ENCODE data around the gene SLC30A3. TPM values are rescaled to one million over a fixed set of nuclear protein-coding genes. Genes with fewer than 3 reads are reported as not detected.

The SLC30A3 gene
- total RNA-seq, 2 experiments from 2014 or later, result 0.23 to 0.59 TPM

GRCh38 chr2:27264753-27265535 is 2.1 kb upstream of the SLC30A3 start:
- CTCF ChIA-PET, result interaction anchor here (0.8 to 5.6 kb wide), 10 partner anchors 9 to 167 kb away, joined by 3 to 38 read pairs (median 4); partner anchors contain the start of gene TRIM54

DNA sequence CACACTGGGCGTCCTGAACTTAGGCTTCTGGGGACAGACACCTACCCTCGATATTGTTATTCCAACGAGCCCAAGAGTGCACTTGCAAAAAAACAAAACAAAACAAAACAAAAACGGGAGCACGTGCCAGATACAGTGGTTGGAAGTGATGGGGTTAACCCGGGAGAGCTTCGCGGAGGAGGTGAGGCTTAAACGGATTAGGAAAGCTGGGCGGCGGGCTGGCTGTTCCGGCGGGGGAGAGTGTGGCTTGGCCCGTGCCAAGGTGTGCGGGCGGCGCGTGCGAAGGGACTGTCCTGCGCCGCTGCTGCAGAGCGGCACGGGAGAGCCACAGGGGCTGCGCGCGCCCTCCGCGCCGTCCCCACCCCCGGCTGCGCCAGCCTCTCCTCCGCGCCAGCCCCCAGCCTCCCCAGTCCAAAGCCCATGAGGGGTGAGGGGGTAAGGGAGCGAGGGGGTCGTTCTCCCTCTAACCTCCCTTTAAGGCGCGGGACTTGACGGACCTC is 1.5 kb upstream of the SLC30A3 start:
- ChIA-PET CTCF (interaction anchor here (0.9 to 5.6 kb wide), 7 partner anchors 9 to 303 kb away, joined by 3 to 38 read pairs (median 6); partner anchors contain the start of gene TRIM54), POLR2A (interaction anchor here (0.6 to 1.5 kb wide), 4 partner anchors 13 to 240 kb away, joined by 3 to 5 read pairs (median 3); partner anchors contain the start of genes ATRAID and SLC5A6)

More at GRCh38 chr2:27264753-27265535, 2.1 kb upstream of the SLC30A3 start:
- POLR2A ChIA-PET, result interaction anchor here (1.1 kb wide), 1 partner anchor 13 kb away, joined by 3 read pairs; no protein-coding TSS in a partner anchor

DNA sequence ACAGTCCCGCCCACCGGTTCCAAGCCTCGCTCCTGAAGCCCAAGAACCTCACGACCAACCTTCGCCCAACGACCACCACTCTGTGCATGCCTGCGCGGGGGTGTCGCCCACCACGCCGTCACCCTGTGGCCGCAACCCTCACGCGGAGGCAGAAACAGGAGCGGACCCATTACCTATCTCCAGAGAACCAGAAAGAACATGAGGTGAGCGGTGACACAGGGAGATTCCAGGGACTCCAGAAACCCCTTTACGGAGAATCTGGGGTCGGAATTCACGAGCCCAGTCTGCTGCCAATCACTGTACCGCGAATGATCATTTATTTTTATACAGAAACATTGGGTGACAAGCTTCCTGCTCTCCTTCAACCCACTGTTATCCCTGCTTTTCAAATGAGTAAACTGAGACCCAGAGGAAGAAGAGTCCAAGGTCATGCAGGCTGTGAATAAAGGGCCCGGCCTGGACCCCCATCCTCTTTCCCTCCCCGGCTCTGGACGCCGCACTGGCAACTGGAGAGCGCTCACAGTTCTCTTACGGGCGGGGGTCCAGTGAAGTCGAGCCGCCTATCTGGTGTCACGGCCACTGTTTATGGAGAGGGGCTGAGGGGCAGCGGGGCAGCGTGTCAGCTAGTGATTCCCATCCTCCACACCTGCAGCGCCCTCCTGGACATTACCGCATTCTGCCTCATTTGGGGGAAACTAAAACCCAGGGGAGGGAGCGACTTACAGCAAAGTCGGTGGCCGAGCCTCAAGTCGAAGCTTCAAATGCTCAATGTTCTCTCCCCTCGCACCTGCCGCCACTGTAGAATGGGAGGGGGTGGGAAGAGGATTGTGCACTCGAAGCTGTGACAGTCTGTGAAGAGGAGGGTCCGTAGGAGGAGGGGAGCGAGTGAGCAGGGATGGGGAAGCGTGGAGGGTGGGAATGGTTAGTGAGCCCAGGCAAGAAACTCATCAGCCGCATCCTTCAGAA is 723 bp upstream of the SLC30A3 start:
- POLR2A ChIA-PET, result interaction anchor here (0.6 to 1.5 kb wide), 4 partner anchors 12 to 241 kb away, joined by 3 to 5 read pairs (median 3); partner anchors contain the start of genes ATRAID and SLC5A6
- CTCF ChIA-PET, result interaction anchor here (1.0 to 5.6 kb wide), 3 partner anchors 14 to 302 kb away, joined by 3 to 38 read pairs (median 12); partner anchors contain the start of gene TRIM54

- CTCF ChIA-PET, result interaction anchor here (1.2 to 3.0 kb wide), 2 partner anchors 13 to 22 kb away, joined by 3 to 12 read pairs; no protein-coding TSS in a partner anchor
- POLR2A ChIA-PET, result no interaction called here
Measured at GRCh38 chr2:27261926-27262298, 935 bp downstream of the SLC30A3 start.

GRCh38 chr2:27261241-27261925 is 1.5 kb downstream of the SLC30A3 start:
- CTCF ChIA-PET, result interaction anchor here (1.2 to 3.0 kb wide), 2 partner anchors 12 to 22 kb away, joined by 3 to 12 read pairs; no protein-coding TSS in a partner anchor
- POLR2A ChIA-PET, result no interaction called here

- POLR2A ChIA-PET, result no interaction called here
Measured at GRCh38 chr2:27258051-27258450, 4.8 kb downstream of the SLC30A3 start.

DNA sequence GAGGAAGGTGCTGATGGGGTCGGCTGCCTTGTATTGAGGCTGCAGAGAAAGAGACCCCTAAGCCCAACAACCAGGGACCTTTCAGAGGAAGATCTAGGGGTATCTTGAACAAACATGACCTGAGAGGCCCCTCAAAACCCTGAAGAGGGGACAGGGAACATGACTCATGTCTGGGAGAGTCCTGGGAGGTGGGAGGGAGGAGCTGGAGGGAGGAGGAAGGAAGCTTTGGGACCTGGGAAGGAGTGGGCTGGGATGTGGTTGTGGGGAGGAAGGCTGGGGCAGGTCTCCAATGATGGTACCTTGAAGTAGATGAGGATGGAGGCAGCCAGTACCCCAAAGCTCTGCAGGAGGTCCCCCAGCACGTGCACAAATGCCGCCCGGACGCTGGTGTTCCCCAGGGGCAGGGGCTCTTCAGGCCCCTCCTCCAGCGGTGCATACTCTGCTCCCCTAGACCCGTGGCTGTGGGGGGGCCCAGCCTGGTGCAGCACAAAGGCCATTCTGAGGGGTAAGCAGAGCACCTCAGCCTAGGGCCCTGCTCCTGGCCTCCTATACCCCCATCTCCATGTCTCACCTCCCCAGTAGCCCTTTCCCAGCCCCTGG is 5.9 kb downstream of the SLC30A3 start:
- POLR2A ChIA-PET, result no interaction called here
- CTCF ChIA-PET, result interaction anchor here (1.0 kb wide), 1 partner anchor 34 kb away, joined by 3 read pairs; no protein-coding TSS in a partner anchor

More at GRCh38 chr2:27258051-27258450, 4.8 kb downstream of the SLC30A3 start:
- CTCF ChIA-PET, result interaction anchor here (1.0 kb wide), 1 partner anchor 36 kb away, joined by 3 read pairs; no protein-coding TSS in a partner anchor

DNA sequence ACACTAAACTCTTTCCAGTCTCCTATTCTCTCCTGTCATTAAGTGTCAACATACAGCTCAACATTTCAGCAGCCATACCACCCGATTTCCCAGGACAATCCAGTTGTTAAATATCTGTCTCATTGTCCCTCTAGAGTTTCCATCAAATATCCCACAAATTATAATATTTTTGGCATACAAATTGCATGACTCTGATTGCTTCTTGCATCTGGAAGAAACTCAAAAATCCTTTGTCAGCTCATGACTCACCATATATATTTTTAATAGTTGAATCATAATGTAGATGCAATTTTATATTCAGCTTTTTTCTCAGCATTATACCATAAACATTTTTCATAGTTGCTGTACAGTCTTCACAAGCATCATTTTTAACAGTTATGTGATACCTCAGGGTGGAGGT is 7.2 kb downstream of the SLC30A3 start:
- ChIA-PET POLR2A (no interaction called here), CTCF (interaction anchor here (1.0 kb wide), 1 partner anchor 150 kb away, joined by 3 read pairs; no protein-coding TSS in a partner anchor)

DNA sequence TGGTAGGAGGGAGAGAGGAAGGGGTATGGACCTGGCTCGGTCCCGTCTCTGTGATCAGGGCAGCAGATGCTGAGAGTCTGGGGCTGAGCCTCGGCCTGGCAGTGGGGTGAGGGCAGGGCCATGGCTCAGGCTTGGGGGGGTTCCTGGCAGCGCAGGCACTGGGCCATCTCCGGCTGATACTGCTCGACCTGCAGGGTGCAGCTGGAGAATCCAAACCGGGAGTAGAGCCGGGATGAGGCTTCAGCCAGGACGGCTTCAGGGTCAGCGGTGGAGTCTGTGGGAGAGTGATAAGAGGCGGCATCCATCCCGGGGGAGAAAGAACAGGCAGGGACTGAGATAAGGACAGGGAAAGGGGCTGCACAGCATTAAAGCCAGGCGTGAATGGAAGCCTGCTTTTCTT is 7.7 kb downstream of the SLC30A3 start:
- ChIA-PET CTCF (no interaction called here), POLR2A (no interaction called here)

DNA sequence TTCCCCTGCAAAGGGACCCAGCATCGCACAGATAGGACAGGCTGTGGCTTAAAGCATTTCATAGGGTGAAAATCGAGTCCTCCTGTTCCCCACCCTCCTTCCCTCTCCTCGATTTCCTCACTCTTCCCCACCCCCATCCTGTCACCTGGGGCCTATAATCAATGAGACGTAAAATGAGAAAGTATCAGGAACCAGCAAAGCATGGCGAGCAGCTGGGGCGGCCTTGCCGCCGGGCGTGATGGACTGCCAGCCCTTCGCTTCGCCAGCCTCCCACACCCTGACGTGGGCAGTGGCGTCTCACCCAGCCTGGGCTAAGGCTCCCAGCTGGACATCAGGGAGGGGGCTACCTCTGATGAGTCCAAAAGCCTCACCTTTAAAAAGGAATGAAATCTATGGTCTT is 11.1 kb downstream of the SLC30A3 start:
- POLR2A ChIA-PET, result interaction anchor here (0.5 to 0.9 kb wide), 2 partner anchors 13 to 17 kb away, joined by 3 to 4 read pairs; no protein-coding TSS in a partner anchor
- CTCF ChIA-PET, result interaction anchor here (0.6 to 4.5 kb wide), 5 partner anchors 10 to 89 kb away, joined by 3 to 28 read pairs (median 4); no protein-coding TSS in a partner anchor

DNA sequence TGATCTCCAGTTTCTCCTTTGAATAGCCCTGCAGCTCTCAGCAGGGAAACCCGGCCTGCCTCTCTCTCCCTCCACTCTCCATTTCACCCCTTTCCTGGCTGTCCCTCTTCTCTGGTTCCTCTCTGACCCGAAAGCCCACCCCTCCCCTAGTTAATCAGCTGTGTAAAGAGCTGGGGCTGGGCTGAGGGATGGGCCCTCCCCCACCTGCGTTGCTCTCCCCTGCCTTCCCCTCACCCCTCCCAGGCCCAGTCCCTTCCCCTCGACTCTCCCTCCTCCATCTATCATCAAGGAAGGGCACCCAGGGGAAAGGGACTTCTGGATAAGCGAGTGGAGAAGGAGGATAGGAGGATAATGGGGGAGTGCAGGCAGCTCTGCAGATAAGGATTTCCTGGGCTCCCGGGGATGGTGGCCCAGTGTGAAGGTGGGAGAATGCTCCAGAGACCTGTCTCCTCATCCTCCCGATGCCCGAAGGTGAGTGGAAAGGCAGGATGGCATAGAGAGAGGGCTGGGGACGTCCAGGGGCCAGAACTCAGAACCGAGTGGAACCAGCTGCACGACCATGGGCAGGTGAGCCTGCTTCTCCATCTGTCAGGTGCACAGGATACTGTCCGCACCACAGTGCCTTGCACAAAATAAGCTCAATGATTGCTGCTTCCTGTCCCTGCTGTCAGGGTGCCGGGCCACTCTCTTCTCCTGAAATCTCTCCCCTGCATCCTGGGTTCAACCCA is 12.0 kb downstream of the SLC30A3 start:
- CTCF ChIA-PET, result interaction anchor here (1.0 to 4.5 kb wide), 6 partner anchors 9 to 153 kb away, joined by 3 to 28 read pairs (median 8); partner anchors contain the start of gene SLC30A3
- POLR2A ChIA-PET, result interaction anchor here (0.5 to 0.9 kb wide), 2 partner anchors 13 to 18 kb away, joined by 3 to 4 read pairs; no protein-coding TSS in a partner anchor

GRCh38 chr2:27249891-27250651 is 12.8 kb downstream of the SLC30A3 start:
- CTCF ChIA-PET, result interaction anchor here (1.0 to 4.5 kb wide), 6 partner anchors 9 to 152 kb away, joined by 3 to 28 read pairs (median 12); partner anchors contain the start of gene SLC30A3

GRCh38 chr2:27249159-27249890 is 13.5 kb downstream of the SLC30A3 start:
- POLR2A ChIA-PET, result no interaction called here

More at GRCh38 chr2:27249891-27250651, 12.8 kb downstream of the SLC30A3 start:
- POLR2A ChIA-PET, result no interaction called here

GRCh38 chr2:27247893-27248292 is 15.0 kb downstream of the SLC30A3 start:
- POLR2A ChIA-PET, result interaction anchor here (0.9 kb wide), 1 partner anchor 16 kb away, joined by 3 read pairs; no protein-coding TSS in a partner anchor

More at GRCh38 chr2:27249159-27249890, 13.5 kb downstream of the SLC30A3 start:
- CTCF ChIA-PET, result interaction anchor here (1.0 to 4.5 kb wide), 6 partner anchors 8 to 79 kb away, joined by 3 to 28 read pairs (median 12); partner anchors contain the start of gene SLC30A3

GRCh38 chr2:27245626-27246025 is 17.2 kb downstream of the SLC30A3 start:
- CTCF ChIA-PET, result no interaction called here
- POLR2A ChIA-PET, result no interaction called here

More at GRCh38 chr2:27247893-27248292, 15.0 kb downstream of the SLC30A3 start:
- CTCF ChIA-PET, result interaction anchor here (0.9 to 3.3 kb wide), 4 partner anchors 15 to 35 kb away, joined by 4 to 12 read pairs (median 11); partner anchors contain the start of gene SLC30A3

All from activated CD8-positive, alpha-beta memory T cell treated with anti-CD3 and anti-CD28 coated beads for 36 hours (primary cell).